ENCODE measurements around the gene TRIM59.

The TRIM59 gene

GRCh38 chr3:160470181-160470580, 20.6 kb upstream of the TRIM59 start:
- Histone ChIP-seq H3K9me3 (ENCODE audit: control insufficient read depth, insufficient read depth, low read depth, low read length) (no peaks in the 10 kb centered on the region), H3K4me1 (ENCODE audit: control insufficient read depth, insufficient read depth, low read length) (no peaks in the 10 kb centered on the region), H3K27ac (ENCODE audit: extremely low read depth, low read depth, low read length) (no peak overlapping the region), H3K4me3 (ENCODE audit: low read depth, low read length) (no peak overlapping the region), H3K36me3 (ENCODE audit: control insufficient read depth in 2 of 2, insufficient read depth in 1 of 2, low read length in 2 of 2) (no peaks in the 10 kb centered on the region)
- ChIA-PET POLR2A (no interaction called here), CTCF (interaction anchor here (0.5 kb wide), 1 partner anchor 482 kb away, joined by 4 read pairs; no protein-coding TSS in a partner anchor)
- TF ChIP-seq SETDB1 (IDR thresholded peaks at IDR 0.05; ENCODE audit: insufficient read length, low read length) (peak; percentile 25), ZNF585B (tag by site-specific recombination; IDR thresholded peaks at IDR 0.05) (peak; percentile 93), ZNF155 (tag by site-specific recombination; IDR thresholded peaks at IDR 0.05) (no peak), SP2 (tag by site-specific recombination; IDR thresholded peaks at IDR 0.05) (no peak)

DNA sequence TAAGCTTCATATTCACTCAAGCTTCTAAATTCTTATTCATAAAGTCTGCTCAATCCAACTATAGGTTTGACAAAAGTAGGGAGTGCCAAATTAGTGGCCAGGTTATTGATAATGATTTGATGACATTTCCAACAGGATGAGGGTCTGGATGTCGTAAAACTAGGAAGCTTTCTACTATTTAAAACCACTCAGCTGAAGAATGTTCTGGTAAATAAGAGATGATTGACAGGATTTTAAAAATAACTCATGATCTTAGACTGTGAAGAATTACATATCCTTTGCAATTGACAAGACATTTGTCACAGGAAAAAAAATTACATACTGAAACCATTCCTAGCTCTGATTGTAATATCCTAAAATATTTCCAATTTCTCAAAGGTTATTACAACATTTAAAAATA, 15.4 kb upstream of the TRIM59 start:
- Histone ChIP-seq H3K9me3 (ENCODE audit: control insufficient read depth, insufficient read depth, low read depth, low read length) (no peaks in the 10 kb centered on the region), H3K36me3 (ENCODE audit: control insufficient read depth in 2 of 2, insufficient read depth in 1 of 2, low read length in 2 of 2) (no peaks in the 10 kb centered on the region), H3K4me1 (ENCODE audit: control insufficient read depth, insufficient read depth, low read length) (no peaks in the 10 kb centered on the region), H3K27ac (ENCODE audit: extremely low read depth, low read depth, low read length) (no peak overlapping the region), H3K4me3 (ENCODE audit: low read depth, low read length) (no peak overlapping the region)
- no peak for TF ChIP-seq ZNF10 (tag by site-specific recombination; IDR thresholded peaks at IDR 0.05)
- no peak for TF ChIP-seq KLF8 (tag by site-specific recombination; IDR thresholded peaks at IDR 0.05)
- no peak for TF ChIP-seq ZNF366 (tag by site-specific recombination; conservative IDR thresholded peaks at IDR 0.05)
- TF ChIP-seq, protein P1, sequence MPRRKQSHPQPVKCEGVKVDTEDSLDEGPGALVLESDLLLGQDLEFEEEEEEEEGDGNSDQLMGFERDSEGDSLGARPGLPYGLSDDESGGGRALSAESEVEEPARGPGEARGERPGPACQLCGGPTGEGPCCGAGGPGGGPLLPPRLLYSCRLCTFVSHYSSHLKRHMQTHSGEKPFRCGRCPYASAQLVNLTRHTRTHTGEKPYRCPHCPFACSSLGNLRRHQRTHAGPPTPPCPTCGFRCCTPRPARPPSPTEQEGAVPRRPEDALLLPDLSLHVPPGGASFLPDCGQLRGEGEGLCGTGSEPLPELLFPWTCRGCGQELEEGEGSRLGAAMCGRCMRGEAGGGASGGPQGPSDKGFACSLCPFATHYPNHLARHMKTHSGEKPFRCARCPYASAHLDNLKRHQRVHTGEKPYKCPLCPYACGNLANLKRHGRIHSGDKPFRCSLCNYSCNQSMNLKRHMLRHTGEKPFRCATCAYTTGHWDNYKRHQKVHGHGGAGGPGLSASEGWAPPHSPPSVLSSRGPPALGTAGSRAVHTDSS (tag by site-specific recombination; IDR thresholded peaks at IDR 0.05) = no peak
- TF ChIP-seq, protein P2, sequence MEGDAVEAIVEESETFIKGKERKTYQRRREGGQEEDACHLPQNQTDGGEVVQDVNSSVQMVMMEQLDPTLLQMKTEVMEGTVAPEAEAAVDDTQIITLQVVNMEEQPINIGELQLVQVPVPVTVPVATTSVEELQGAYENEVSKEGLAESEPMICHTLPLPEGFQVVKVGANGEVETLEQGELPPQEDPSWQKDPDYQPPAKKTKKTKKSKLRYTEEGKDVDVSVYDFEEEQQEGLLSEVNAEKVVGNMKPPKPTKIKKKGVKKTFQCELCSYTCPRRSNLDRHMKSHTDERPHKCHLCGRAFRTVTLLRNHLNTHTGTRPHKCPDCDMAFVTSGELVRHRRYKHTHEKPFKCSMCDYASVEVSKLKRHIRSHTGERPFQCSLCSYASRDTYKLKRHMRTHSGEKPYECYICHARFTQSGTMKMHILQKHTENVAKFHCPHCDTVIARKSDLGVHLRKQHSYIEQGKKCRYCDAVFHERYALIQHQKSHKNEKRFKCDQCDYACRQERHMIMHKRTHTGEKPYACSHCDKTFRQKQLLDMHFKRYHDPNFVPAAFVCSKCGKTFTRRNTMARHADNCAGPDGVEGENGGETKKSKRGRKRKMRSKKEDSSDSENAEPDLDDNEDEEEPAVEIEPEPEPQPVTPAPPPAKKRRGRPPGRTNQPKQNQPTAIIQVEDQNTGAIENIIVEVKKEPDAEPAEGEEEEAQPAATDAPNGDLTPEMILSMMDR (tag by site-specific recombination; IDR thresholded peaks at IDR 0.05) = no peak
- no peak for TF ChIP-seq ZNF623 (tag by site-specific recombination; IDR thresholded peaks at IDR 0.05)
- TF ChIP-seq FEZF1 (tag by site-specific recombination; IDR thresholded peaks at IDR 0.05) = no peak
- no peak for TF ChIP-seq ZNF221 (tag by site-specific recombination; IDR thresholded peaks at IDR 0.05; ENCODE audit: borderline replicate concordance)
- TF ChIP-seq ZNF830 (tag by site-specific recombination; IDR thresholded peaks at IDR 0.05; ENCODE audit: low read depth) = no peak
- TF ChIP-seq ZNF114 (tag by site-specific recombination; IDR thresholded peaks at IDR 0.05) = no peak
- TF ChIP-seq ZNF768 (tag by site-specific recombination; IDR thresholded peaks at IDR 0.05) = no peak
- TF ChIP-seq ZFP3 (tag by site-specific recombination; IDR thresholded peaks at IDR 0.05; ENCODE audit: low read depth) = no peak
- no peak for TF ChIP-seq ZNF146 (tag by site-specific recombination; IDR thresholded peaks at IDR 0.05)
- POLR2A ChIA-PET = interaction anchor here (1.1 kb wide), 1 partner anchor 15 kb away, joined by 5 read pairs; the partner anchor contains the start of gene TRIM59
- CTCF ChIA-PET = no interaction called here

- CTCF ChIA-PET = interaction anchor here (0.5 kb wide), 1 partner anchor 829 kb away, joined by 3 read pairs; no protein-coding TSS in a partner anchor
Measured at GRCh38 chr3:160464321-160464720, 14.7 kb upstream of the TRIM59 start.

More at GRCh38 chr3:160464321-160464720, 14.7 kb upstream of the TRIM59 start:
- no peaks in the 10 kb centered on the region for H3K9me3 ChIP-seq (ENCODE audit: control insufficient read depth, insufficient read depth, low read depth, low read length)
- no peak overlapping the region for H3K27ac ChIP-seq (ENCODE audit: extremely low read depth, low read depth, low read length)
- H3K4me3 ChIP-seq (ENCODE audit: low read depth, low read length) = no peak overlapping the region
- POLR2A ChIA-PET = interaction anchor here (1.1 kb wide), 1 partner anchor 15 kb away, joined by 5 read pairs; the partner anchor contains the start of gene TRIM59
- H3K4me1 ChIP-seq (ENCODE audit: control insufficient read depth, insufficient read depth, low read length) = no peaks in the 10 kb centered on the region
- H3K36me3 ChIP-seq (ENCODE audit: control insufficient read depth in 2 of 2, insufficient read depth in 1 of 2, low read length in 2 of 2) = no peaks in the 10 kb centered on the region
- TF ChIP-seq ZNF521 (tag by site-specific recombination; IDR thresholded peaks at IDR 0.05) = no peak
- TF ChIP-seq PRDM10 (tag by site-specific recombination; IDR thresholded peaks at IDR 0.05) = no peak
- no peak for TF ChIP-seq ATF2 (tag by site-specific recombination; IDR thresholded peaks at IDR 0.05; ENCODE audit: low read depth)
